Measurements from ENCODE around the gene TBX2. TPM values are rescaled to one million over a fixed set of nuclear protein-coding genes. Genes with fewer than 3 reads are reported as not detected.

The TBX2 gene
- total and polyA plus RNA-seq, 2 of the 13 experiments (the other 11 are each of a cell fraction or from before 2014, with no cell fraction given): 2.8 to 15.3 TPM

- TF ChIP-seq RXRB (CRISPR knock-in tag; IDR thresholded peaks at IDR 0.05; ENCODE audit: borderline replicate concordance) (peak; percentile 85), ZNF18 (CRISPR knock-in tag; IDR thresholded peaks at IDR 0.05; ENCODE audit: insufficient replicate concordance) (no peak), CERS6 (CRISPR knock-in tag; IDR thresholded peaks at IDR 0.05) (no peak), HIC2 (CRISPR knock-in tag; IDR thresholded peaks at IDR 0.05; ENCODE audit: low read depth) (peak; percentile 82; the same call in 1 of the 2 replicates), TBP (CRISPR knock-in tag; IDR thresholded peaks at IDR 0.05) (no peak), ZNF331 (CRISPR knock-in tag; IDR thresholded peaks at IDR 0.05) (peak; percentile 96), KLF9 (CRISPR knock-in tag; IDR thresholded peaks at IDR 0.05; ENCODE audit: low read depth) (no peak), PTBP1 (IDR thresholded peaks at IDR 0.05; ENCODE audit: low read depth, low read length, poor library complexity, severe bottlenecking) (peak; percentile 66), SPEN (CRISPR knock-in tag; IDR thresholded peaks at IDR 0.05; ENCODE audit: low read depth) (no peak; the same call in 1 of the 2 replicates), ZBTB8A (CRISPR knock-in tag; IDR thresholded peaks at IDR 0.05; ENCODE audit: borderline replicate concordance, low read depth) (no peak), MNT (IDR thresholded peaks at IDR 0.05) (no peak), NFE2L2 (IDR thresholded peaks at IDR 0.05; ENCODE audit: low read length) (no peak), KDM2A (CRISPR knock-in tag; IDR thresholded peaks at IDR 0.05; ENCODE audit: borderline replicate concordance, low read depth) (peak; percentile 48; the same call in 1 of the 2 replicates), ZNF576 (CRISPR knock-in tag; IDR thresholded peaks at IDR 0.05) (no peak), RORA (CRISPR knock-in tag; IDR thresholded peaks at IDR 0.05) (no peak), SIN3A (IDR thresholded peaks at IDR 0.05; ENCODE audit: borderline replicate concordance, low read depth, low read length) (no peak), RERE (CRISPR knock-in tag; IDR thresholded peaks at IDR 0.05; ENCODE audit: low read depth) (peak; percentile 30; the same call in 1 of the 2 replicates)
Observed at GRCh38 chr17:61393904-61394629, 5.6 kb upstream of the TBX2 start (continued).
